Activated CD8-positive, alpha-beta memory T cell treated with anti-CD3 and anti-CD28 coated beads, Interleukin-2, amount 10 ng/mL, durations not matched to agents 7 days and 5 days (primary cell): Measurements from ENCODE around the gene PRR5L. TPM values are rescaled to one million over a fixed set of nuclear protein-coding genes. Genes with fewer than 3 reads are reported as not detected.

Experiments used
- ATAC-seq: fragments of 150-1000 bp; cut with Tn5 transposase; one replicate; pipeline ENCODE4 v1.10.0; 2021; ENCODE audit warnings: moderate library complexity
- CTCF ChIA-PET: fragments of 350-600 bp; sonication (Branson Sonifier 250); formaldehyde crosslinking; loops from one replicate; lab custom pipeline; 2021; ENCODE audit warnings: antibody characterized with exemption; lab: Charles Lee
- DNase-seq: peaks from one replicate; pipeline ENCODE4 v3.0.0-alpha.2; 2020
- H3K27ac Mint-ChIP-seq: one replicate; pipeline ENCODE4 v1.8.0; 2021; ENCODE audit warnings: mild to moderate bottlenecking, mixed read lengths
- H3K27me3 Mint-ChIP-seq: one replicate; pipeline ENCODE4 v1.8.0; 2021; ENCODE audit warnings: mixed read lengths
- H3K36me3 Mint-ChIP-seq: one replicate; pipeline ENCODE4 v1.8.0; 2021; ENCODE audit warnings: mild to moderate bottlenecking, mixed read lengths
- H3K4me1 Mint-ChIP-seq: one replicate; pipeline ENCODE4 v1.8.0; 2021; ENCODE audit warnings: mixed read lengths
- H3K4me3 Mint-ChIP-seq: one replicate; pipeline ENCODE4 v1.8.0; 2021; ENCODE audit warnings: mild to moderate bottlenecking, moderate library complexity, mixed read lengths
- H3K9me3 Mint-ChIP-seq: one replicate; pipeline ENCODE4 v1.8.0; 2022; ENCODE audit warnings: low read depth, mixed read lengths
- total RNA-seq, 2 experiments: library from RNA; stranded (reverse); gene quantifications; one replicate each; pipeline ENCODE4 v1.2.3, GENCODE V29; 2021

Gene PRR5L
- total RNA-seq, 2 experiments from 2014 or later = 6.6 to 11.1 TPM

DNA sequence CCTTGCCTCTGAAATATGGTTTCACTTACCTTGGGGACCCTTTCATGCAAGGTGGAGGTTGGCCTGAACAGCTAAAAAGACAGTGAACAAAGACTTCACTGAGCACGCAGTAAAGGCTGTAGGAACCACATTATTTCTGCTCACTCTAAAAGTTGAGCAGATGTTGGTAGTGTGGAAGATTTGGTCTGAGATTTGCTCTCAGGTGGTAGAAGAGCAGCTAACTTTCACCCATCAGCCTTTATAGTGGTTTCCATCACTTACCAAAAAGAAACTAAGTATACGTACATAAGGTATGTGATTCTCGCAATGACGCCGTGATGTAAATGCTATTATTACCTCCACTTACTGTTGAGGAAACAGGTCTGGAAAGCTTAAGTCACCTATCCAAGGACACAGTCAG is 47.3 kb downstream of the PRR5L start:
- CTCF ChIA-PET = no interaction called here
- H3K27me3 Mint-ChIP-seq = peaks cover 36% of the 10 kb centered on the region
- H3K36me3 Mint-ChIP-seq = no peaks in the 10 kb centered on the region
- H3K4me1 Mint-ChIP-seq = no peaks in the 10 kb centered on the region
- no peaks in the 10 kb centered on the region for H3K9me3 Mint-ChIP-seq
- ATAC-seq = no peak
- no peak overlapping the region for H3K27ac Mint-ChIP-seq
- H3K4me3 Mint-ChIP-seq = no peak overlapping the region
- DNase-seq = no peak

DNA sequence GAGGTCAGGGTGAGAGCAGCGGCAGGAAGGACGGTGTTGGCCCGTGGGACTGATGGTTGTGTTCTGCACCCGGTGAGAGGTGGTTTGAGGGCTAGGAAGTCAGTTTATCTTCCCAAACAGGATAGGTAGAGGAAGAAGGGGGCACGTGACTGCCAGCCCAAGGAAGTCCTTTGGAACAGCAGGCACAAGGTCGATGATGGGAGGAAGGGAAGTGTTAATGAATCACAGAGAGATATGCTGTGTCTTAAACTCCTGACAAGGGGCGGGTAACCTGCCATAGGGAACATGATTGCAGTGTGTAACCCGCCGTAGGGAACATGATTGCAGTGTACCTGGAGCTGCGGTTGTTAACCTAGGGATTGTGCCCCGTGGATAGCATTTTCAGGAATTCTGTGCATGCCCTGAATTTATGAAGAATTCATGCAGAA is 49.0 kb downstream of the PRR5L start:
- Mint-ChIP-seq H3K27me3 (peaks cover 38% of the 10 kb centered on the region), H3K9me3 (no peaks in the 10 kb centered on the region), H3K4me3 (no peak overlapping the region), H3K36me3 (no peaks in the 10 kb centered on the region), H3K4me1 (no peaks in the 10 kb centered on the region), H3K27ac (no peak overlapping the region)
- CTCF ChIA-PET = no interaction called here
- DNase-seq (no peak), ATAC-seq (no peak)

GRCh38 chr11:36345535-36346141 is 49.5 kb downstream of the PRR5L start:
- no peak overlapping the region for H3K4me3 Mint-ChIP-seq
- no peak for DNase-seq
- no peaks in the 10 kb centered on the region for H3K4me1 Mint-ChIP-seq
- no peak overlapping the region for H3K27ac Mint-ChIP-seq
- H3K36me3 Mint-ChIP-seq = no peaks in the 10 kb centered on the region
- no peaks in the 10 kb centered on the region for H3K9me3 Mint-ChIP-seq
- CTCF ChIA-PET = no interaction called here
- no peak for ATAC-seq
- H3K27me3 Mint-ChIP-seq = peaks cover 37% of the 10 kb centered on the region

DNA sequence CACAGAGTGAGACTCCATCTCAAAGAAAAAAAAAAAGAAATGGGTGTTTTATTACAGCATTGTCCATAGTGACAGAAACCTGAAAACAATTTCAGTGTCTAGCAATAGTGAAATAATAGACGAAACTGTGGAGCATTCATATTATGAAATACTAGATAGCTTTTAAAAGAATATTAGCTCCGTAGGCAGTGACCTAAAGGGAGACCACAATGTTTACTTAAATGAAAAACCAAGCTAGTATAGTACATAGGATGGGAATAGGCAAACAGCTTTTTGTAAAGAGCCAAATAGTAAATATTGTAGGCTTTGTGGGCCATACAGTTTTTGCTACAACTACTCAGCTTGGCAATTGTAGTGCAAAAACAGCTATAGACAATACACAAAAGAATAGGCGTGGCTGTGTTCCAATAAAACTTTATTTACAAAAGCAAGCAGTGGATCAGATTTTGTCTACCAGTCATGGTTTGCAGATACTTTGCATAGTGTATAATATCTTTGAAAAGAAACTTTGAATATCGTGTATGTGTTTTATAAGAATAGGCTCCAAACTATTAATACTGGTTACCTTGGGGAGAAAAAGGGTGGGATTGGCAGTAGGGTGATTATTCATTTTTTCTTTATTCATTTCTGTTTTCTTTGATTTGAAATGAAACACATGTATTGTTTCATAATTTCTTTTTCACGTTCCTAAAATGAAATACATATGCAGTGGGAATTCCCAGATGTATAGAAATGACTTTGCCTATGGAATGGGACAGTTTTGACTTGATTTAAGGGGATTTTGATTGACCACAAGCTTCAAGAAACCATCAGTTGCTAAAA is 50.7 kb downstream of the PRR5L start:
- H3K27me3 Mint-ChIP-seq = peaks cover 34% of the 10 kb centered on the region
- H3K9me3 Mint-ChIP-seq = no peaks in the 10 kb centered on the region
- H3K4me1 Mint-ChIP-seq = no peaks in the 10 kb centered on the region
- CTCF ChIA-PET = no interaction called here
- no peak overlapping the region for H3K27ac Mint-ChIP-seq
- ATAC-seq (no peak), DNase-seq (no peak)
- H3K36me3 Mint-ChIP-seq = no peaks in the 10 kb centered on the region
- no peak overlapping the region for H3K4me3 Mint-ChIP-seq

GRCh38 chr11:36347384-36347906 is 51.4 kb downstream of the PRR5L start:
- Mint-ChIP-seq H3K36me3 (no peaks in the 10 kb centered on the region), H3K4me3 (no peak overlapping the region), H3K4me1 (peaks cover 3% of the 10 kb centered on the region), H3K9me3 (no peaks in the 10 kb centered on the region), H3K27ac (no peak overlapping the region), H3K27me3 (peaks cover 35% of the 10 kb centered on the region)
- CTCF ChIA-PET = no interaction called here
- ATAC-seq = no peak
- DNase-seq = no peak

GRCh38 chr11:36349351-36350136 is 53.5 kb downstream of the PRR5L start:
- Mint-ChIP-seq H3K27ac (no peak overlapping the region), H3K4me1 (peaks cover 23% of the 10 kb centered on the region)

DNA sequence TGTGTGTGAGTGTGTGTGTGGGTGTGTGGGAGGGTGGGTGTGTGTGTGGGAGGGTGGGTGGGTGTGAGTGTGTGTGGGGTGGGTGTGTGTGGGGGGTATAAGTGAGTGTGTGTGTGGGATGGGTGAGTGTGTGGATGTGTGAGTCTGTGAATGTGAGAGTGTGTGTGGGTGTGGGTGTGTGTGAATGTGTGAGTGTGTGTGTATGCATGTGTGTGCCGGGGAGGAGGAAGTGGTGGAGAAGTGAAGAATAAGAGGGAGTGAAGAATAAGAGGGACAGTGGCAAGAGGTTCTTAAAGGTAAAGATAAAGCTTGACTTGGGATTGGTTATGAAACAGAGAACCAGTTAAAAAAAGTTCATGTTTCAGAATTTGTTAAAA is 54.0 kb downstream of the PRR5L start:
- CTCF ChIA-PET = interaction anchor here (1.2 to 2.1 kb wide), 2 partner anchors 10 to 143 kb away, joined by 3 to 7 read pairs; no protein-coding TSS in a partner anchor
- DNase-seq (no peak), ATAC-seq (no peak)
- no peaks in the 10 kb centered on the region for H3K36me3 Mint-ChIP-seq
- peaks cover 43% of the 10 kb centered on the region for H3K27me3 Mint-ChIP-seq
- peaks cover 29% of the 10 kb centered on the region for H3K4me1 Mint-ChIP-seq
- no peak overlapping the region for H3K4me3 Mint-ChIP-seq
- no peak overlapping the region for H3K27ac Mint-ChIP-seq
- H3K9me3 Mint-ChIP-seq = no peaks in the 10 kb centered on the region

More at GRCh38 chr11:36349351-36350136, 53.5 kb downstream of the PRR5L start:
- ATAC-seq (no peak), DNase-seq (no peak)
- no peak overlapping the region for H3K4me3 Mint-ChIP-seq
- CTCF ChIA-PET = interaction anchor here (1.2 to 2.1 kb wide), 3 partner anchors 9 to 144 kb away, joined by 3 to 7 read pairs (median 5); no protein-coding TSS in a partner anchor
- no peaks in the 10 kb centered on the region for H3K36me3 Mint-ChIP-seq
- peaks cover 42% of the 10 kb centered on the region for H3K27me3 Mint-ChIP-seq
- no peaks in the 10 kb centered on the region for H3K9me3 Mint-ChIP-seq

DNA sequence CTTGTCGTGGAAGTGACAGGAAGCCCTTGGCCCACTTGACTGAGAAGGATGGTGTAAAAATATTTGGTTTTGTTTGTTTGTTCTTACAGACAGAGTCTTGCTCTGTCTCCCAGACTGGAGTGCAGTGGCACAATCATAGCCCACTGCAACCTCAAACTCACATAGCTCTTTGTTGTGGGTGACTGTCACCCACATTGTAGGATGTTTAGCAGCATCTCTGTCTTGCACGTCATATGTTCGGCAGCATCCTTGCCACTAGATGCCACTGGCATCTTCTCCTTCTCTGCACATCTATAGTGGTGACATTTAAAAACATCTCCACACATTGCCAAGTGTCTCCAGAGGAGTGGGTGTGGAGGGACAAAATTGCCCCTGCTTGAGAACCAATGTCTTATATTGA is 56.8 kb downstream of the PRR5L start:
- DNase-seq = peak; percentile 73
- no peak overlapping the region for H3K27ac Mint-ChIP-seq
- ATAC-seq = peak; percentile 72

DNA sequence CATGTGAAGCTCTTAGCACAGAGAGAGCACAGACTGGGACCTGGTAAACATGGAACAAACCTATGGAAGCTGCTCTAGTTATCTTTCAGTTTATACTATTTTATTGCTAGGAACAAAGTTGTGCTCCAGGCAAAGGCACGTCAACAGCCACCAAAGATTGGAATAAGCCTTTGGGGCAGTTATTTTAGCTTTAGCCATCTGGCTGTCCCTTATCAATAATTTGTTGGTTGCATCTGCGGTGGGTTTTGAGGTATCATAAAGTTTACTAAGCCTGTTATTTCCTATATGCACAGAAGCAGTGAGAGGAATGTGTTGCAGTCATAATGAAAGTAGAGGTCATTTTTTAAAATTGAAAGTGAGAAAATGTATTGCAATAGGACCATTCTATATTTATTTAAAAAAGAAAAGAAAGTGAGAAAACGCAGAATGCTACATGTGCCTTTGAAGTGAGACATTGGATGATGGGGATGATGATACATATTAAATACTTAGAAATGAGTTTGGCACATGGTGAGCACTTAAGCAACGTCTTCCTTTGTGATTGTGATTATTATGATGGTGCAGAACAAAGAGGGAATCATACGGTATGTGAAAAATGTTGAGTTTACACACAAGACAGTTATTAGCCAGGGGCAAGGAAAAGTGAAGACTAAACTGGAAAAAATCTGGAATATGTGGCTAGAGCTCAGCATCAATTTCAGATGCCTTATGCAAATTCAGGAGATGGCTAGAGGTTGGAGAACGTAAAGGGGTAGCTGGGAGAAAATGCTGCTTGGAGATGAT is 58.3 kb downstream of the PRR5L start:
- Mint-ChIP-seq H3K9me3 (no peaks in the 10 kb centered on the region), H3K4me3 (no peak overlapping the region), H3K27me3 (peaks cover 69% of the 10 kb centered on the region), H3K27ac (no peak overlapping the region), H3K4me1 (peaks cover 35% of the 10 kb centered on the region), H3K36me3 (no peaks in the 10 kb centered on the region)
- DNase-seq (no peak), ATAC-seq (peak; percentile 48)
- CTCF ChIA-PET = interaction anchor here (2.1 kb wide), 1 partner anchor 124 kb away, joined by 11 read pairs; no protein-coding TSS in a partner anchor

More for the DNA sequence above, 56.8 kb downstream of the PRR5L start:
- peaks cover 35% of the 10 kb centered on the region for H3K4me1 Mint-ChIP-seq
- CTCF ChIA-PET = interaction anchor here (0.6 to 2.1 kb wide), 6 partner anchors 10 to 140 kb away, joined by 3 to 11 read pairs (median 6); no protein-coding TSS in a partner anchor
- H3K36me3 Mint-ChIP-seq = no peaks in the 10 kb centered on the region
- H3K9me3 Mint-ChIP-seq = no peaks in the 10 kb centered on the region
- peaks cover 62% of the 10 kb centered on the region for H3K27me3 Mint-ChIP-seq
- H3K4me3 Mint-ChIP-seq = no peak overlapping the region

- Mint-ChIP-seq H3K9me3 (no peaks in the 10 kb centered on the region), H3K4me1 (peaks cover 46% of the 10 kb centered on the region), H3K27ac (no peak overlapping the region), H3K27me3 (peaks cover 64% of the 10 kb centered on the region), H3K36me3 (no peaks in the 10 kb centered on the region), H3K4me3 (no peak overlapping the region)
- ATAC-seq (no peak), DNase-seq (no peak)
- CTCF ChIA-PET = interaction anchor here (1.3 kb wide), 1 partner anchor 19 kb away, joined by 5 read pairs; no protein-coding TSS in a partner anchor
Observed at GRCh38 chr11:36356201-36356600, 60.1 kb downstream of the PRR5L start.

GRCh38 chr11:36357831-36358230 is 61.7 kb downstream of the PRR5L start:
- Mint-ChIP-seq H3K9me3 (no peaks in the 10 kb centered on the region), H3K4me3 (no peak overlapping the region), H3K27me3 (peaks cover 63% of the 10 kb centered on the region), H3K4me1 (peaks cover 48% of the 10 kb centered on the region), H3K27ac (no peak overlapping the region), H3K36me3 (no peaks in the 10 kb centered on the region)
- ATAC-seq (no peak), DNase-seq (no peak)
- CTCF ChIA-PET = no interaction called here

- CTCF ChIA-PET = no interaction called here
- H3K4me1 Mint-ChIP-seq = peaks cover 47% of the 10 kb centered on the region
- no peaks in the 10 kb centered on the region for H3K36me3 Mint-ChIP-seq
- H3K27ac Mint-ChIP-seq = no peak overlapping the region
- H3K9me3 Mint-ChIP-seq = no peaks in the 10 kb centered on the region
- DNase-seq (no peak), ATAC-seq (no peak)
- H3K4me3 Mint-ChIP-seq = no peak overlapping the region
- peaks cover 61% of the 10 kb centered on the region for H3K27me3 Mint-ChIP-seq
Observed at GRCh38 chr11:36358436-36358835, 62.3 kb downstream of the PRR5L start.
